K562 (cell line): ENCODE measurements around the gene SCN1A. TPM values are rescaled to one million over a fixed set of nuclear protein-coding genes. Genes with fewer than 3 reads are reported as not detected.

Experiments used
- ATAC-seq: fragments of 200-7000 bp; cut with Tn5 transposase; 3 replicates; pipeline ENCODE4 v1.9.1; 2020; ENCODE audit warnings: moderate library complexity
- BruUV-seq: library from RNA; stranded (reverse); fragments of 400-500 nt; replicated peaks from 2 replicates; lab custom pipeline; 2021; lab: Mats Ljungman, UMichigan
- CTCF ChIA-PET: fragments of 300-600 bp; formaldehyde crosslinking; extraction: SDS; loops from one replicate; lab custom pipeline; 2021; ENCODE audit warnings: low intra/inter-chr PET ratio; lab: Yijun Ruan, JAX
- POLR2A ChIA-PET: fragments of 300-600, 350-650 bp; sonication (Branson Sonifier 250); formaldehyde crosslinking; extraction: SDS; loops from one replicate; lab custom pipeline; 2021; ENCODE audit warnings: antibody characterized with exemption, inconsistent platforms; lab: Yijun Ruan, JAX
- DNase-seq, 4 experiments: peaks; one replicate each; pipeline versions ENCODE4 v3.0.0 to v3.0.0-alpha.2; 2011 to 2018; ENCODE audit warnings: low spot score in 3 of 4, mixed read lengths in 3 of 4; ENCODE audit errors: extremely low read depth in 1 of 4
- FAIRE-seq: peaks from 2 replicates; lab custom pipeline; 2011; peaks lifted over from hg19 to GRCh38; lab: Jason Lieb, UNC
- H2AFZ ChIP-seq: 2 replicates; pipeline ENCODE4 v1.6.0; 2011; ENCODE audit warnings: low read depth, low read length, control low read depth, inconsistent platforms
- H3K27ac ChIP-seq: fragments of 200-600 bp; 3 replicates; pipeline ENCODE4 v1.8.0; 2011; ENCODE audit warnings: low read depth, mild to moderate bottlenecking, control low read depth, inconsistent platforms, low read length, moderate library complexity, mixed read lengths; ENCODE audit errors: extremely low read depth
- H3K27me3 ChIP-seq, 2 experiments: fragments of 300-600 bp in 1 of 2; 2 replicates in 1 of 2; 3 replicates in 1 of 2; pipeline versions ENCODE4 v1.6.0 to v1.8.0; 2011; ENCODE audit warnings: inconsistent platforms in 2 of 2, low read length in 2 of 2, mild to moderate bottlenecking in 1 of 2, mixed read lengths in 1 of 2, moderate library complexity in 1 of 2; ENCODE audit not compliant: control insufficient read depth in 2 of 2, insufficient read depth in 2 of 2
- H3K36me3 ChIP-seq: fragments of 300-600 bp; 3 replicates; pipeline ENCODE4 v1.8.0; 2011; ENCODE audit warnings: mild to moderate bottlenecking, low read length, inconsistent platforms; ENCODE audit not compliant: control insufficient read depth, insufficient read depth
- H3K4me1 ChIP-seq, 2 experiments: fragments of 200-600 bp in 1 of 2; replicated peaks in 1 of 2; 2 replicates in 1 of 2; 3 replicates in 1 of 2; pipeline versions ENCODE4 v1.5.1 to v1.8.0; 2011; ENCODE audit warnings: inconsistent platforms in 2 of 2, low read length in 2 of 2, mild to moderate bottlenecking in 1 of 2, mixed read lengths in 1 of 2, moderate library complexity in 1 of 2; ENCODE audit not compliant: control insufficient read depth in 2 of 2, insufficient read depth in 2 of 2
- H3K4me2 ChIP-seq: 2 replicates; pipeline ENCODE4 v1.6.1; 2011; ENCODE audit warnings: low read length, control low read depth, inconsistent platforms, mixed read lengths; ENCODE audit not compliant: insufficient read depth
- H3K4me3 ChIP-seq: fragments of 200-600 bp; sonication (generic), shearing (Covaris generic); 2 replicates; pipeline ENCODE4 v1.5.1; 2016; ENCODE audit warnings: control low read depth, inconsistent platforms
- H3K79me2 ChIP-seq: fragments of 200-600 bp; 3 replicates; pipeline ENCODE4 v1.8.0; 2011; ENCODE audit warnings: low read length, inconsistent platforms; ENCODE audit not compliant: control insufficient read depth, insufficient read depth
- H3K9ac ChIP-seq, 2 experiments: 2 replicates each; pipeline versions ENCODE4 v1.6.0 to v1.6.1; 2011; ENCODE audit warnings: low read depth in 2 of 2, low read length in 2 of 2, control low read depth in 1 of 2, inconsistent platforms in 1 of 2, mild to moderate bottlenecking in 1 of 2, mixed read lengths in 1 of 2; ENCODE audit not compliant: insufficient read depth in 1 of 2
- H3K9me1 ChIP-seq: one replicate; pipeline ENCODE4 v1.6.0; 2011; ENCODE audit warnings: inconsistent platforms, mild to moderate bottlenecking, low read length, moderate library complexity; ENCODE audit not compliant: control insufficient read depth, insufficient read depth
- H3K9me3 ChIP-seq: replicated peaks from 2 replicates; pipeline ENCODE4 v1.5.1; 2011; ENCODE audit warnings: low read depth, low read length, inconsistent platforms; ENCODE audit not compliant: control insufficient read depth, insufficient read depth
- H4K20me1 ChIP-seq: replicated peaks from 2 replicates; pipeline ENCODE4 v1.6.1; 2011; ENCODE audit warnings: low read length, inconsistent platforms, mixed read lengths; ENCODE audit not compliant: control insufficient read depth, insufficient read depth
- BACH1 ChIP-seq: fragments of 200-800 bp; sonication (Bioruptor generic); IDR thresholded peaks from 2 replicates; pipeline ENCODE4 v1.6.1; 2016; ENCODE audit warnings: missing genetic modification characterization, missing compliant biosample characterization
- HNRNPK ChIP-seq: fragments of 200-400 bp; formaldehyde crosslinking; IDR thresholded peaks from one replicate; pipeline ENCODE4 v1.6.1; 2018; ENCODE audit warnings: mild to moderate bottlenecking, low read depth, low read length; ENCODE audit not compliant: poor library complexity, severe bottlenecking
- IRF9 ChIP-seq: fragments of 450-650 bp; IDR thresholded peaks from 2 replicates; pipeline ENCODE4 v1.6.1; 2016; ENCODE audit warnings: missing biosample characterization, missing genetic modification characterization
- NFIX ChIP-seq: fragments of 250-450 bp; sonication (Bioruptor Pico); IDR thresholded peaks from 2 replicates; pipeline ENCODE4 v1.4.0; 2020; ENCODE audit warnings: low read depth, mild to moderate bottlenecking, moderate library complexity
- XRCC5 ChIP-seq: fragments of 200-400 bp; formaldehyde crosslinking; IDR thresholded peaks from 2 replicates; pipeline ENCODE4 v1.6.1; 2017; ENCODE audit warnings: low read depth, mild to moderate bottlenecking, low read length
- ZNF274 ChIP-seq: IDR thresholded peaks from 2 replicates; pipeline ENCODE4 v1.6.1; 2011; ENCODE audit warnings: low read depth, mild to moderate bottlenecking, low read length, moderate library complexity, borderline replicate concordance
- in situ Hi-C: fragments of 300-500 bp; cut with MboI; formaldehyde crosslinking; loops from 4 replicates; pipeline ENCODE4 v1.15.0; 2018; ENCODE audit warnings: inconsistent platforms, mixed read lengths
- intact Hi-C: fragments of 100-400 bp; cut with micrococcal nuclease; formaldehyde crosslinking; loops from 2 replicates; pipeline ENCODE4 v1.14.2; 2022
- polyA plus RNA-seq, 8 experiments: library from polyadenylated mRNA; depleted of rRNA in 4 of 8; stranded (reverse) in 5 of 8; unstranded in 3 of 8; fragments of >200 nt; fragmentation: Nextera tagmentation in 2 of 8; fragmentation: Illumina TruSeq in 1 of 8; extraction: Ambion mirVana in 2 of 8; extraction: Trizol in 1 of 8; gene quantifications; 2 replicates each; pipeline versions ENCODE4 v1.2.1 to v1.2.3, GENCODE V29; 2011 to 2014; ENCODE audit warnings: inconsistent platforms in 1 of 8, missing spikeins in 1 of 8
- total RNA-seq, 7 experiments: library from RNA; depleted of rRNA in 6 of 7; stranded (reverse); fragments of >200 nt in 6 of 7; fragmentation: Illumina TruSeq in 2 of 7; extraction: Trizol in 2 of 7; gene quantifications; 2 replicates each; pipeline versions ENCODE4 v1.2.1 to v1.2.3, GENCODE V29; 2011 to 2021; ENCODE audit warnings: low replicate concordance in 1 of 7
- TF ChIP-seq, protein P1 (sequence below): fragments of 450-650 bp; IDR thresholded peaks from 2 replicates; pipeline ENCODE4 v1.6.1; 2017; ENCODE audit warnings: antibody characterized with exemption, mild to moderate bottlenecking
- TF ChIP-seq, protein P2 (sequence below): fragments of 450-650 bp; formaldehyde crosslinking; IDR thresholded peaks from 2 replicates; pipeline ENCODE4 v1.4.0; 2020; ENCODE audit warnings: mild to moderate bottlenecking, moderate library complexity

Gene SCN1A
- total and polyA plus RNA-seq, 9 of the 15 experiments (the other 6 are each of a cell fraction or from before 2014, with no cell fraction given): not detected

GRCh38 chr2:166133653-166134052 is 5.8 kb upstream of the SCN1A start (continued):
- TF ChIP-seq IRF9: no peak
- no peak for TF ChIP-seq ZNF274
- no peak for TF ChIP-seq BACH1
- no peak for TF ChIP-seq NFIX (CRISPR knock-in tag)
- TF ChIP-seq XRCC5: no peak
- TF ChIP-seq, protein P1, sequence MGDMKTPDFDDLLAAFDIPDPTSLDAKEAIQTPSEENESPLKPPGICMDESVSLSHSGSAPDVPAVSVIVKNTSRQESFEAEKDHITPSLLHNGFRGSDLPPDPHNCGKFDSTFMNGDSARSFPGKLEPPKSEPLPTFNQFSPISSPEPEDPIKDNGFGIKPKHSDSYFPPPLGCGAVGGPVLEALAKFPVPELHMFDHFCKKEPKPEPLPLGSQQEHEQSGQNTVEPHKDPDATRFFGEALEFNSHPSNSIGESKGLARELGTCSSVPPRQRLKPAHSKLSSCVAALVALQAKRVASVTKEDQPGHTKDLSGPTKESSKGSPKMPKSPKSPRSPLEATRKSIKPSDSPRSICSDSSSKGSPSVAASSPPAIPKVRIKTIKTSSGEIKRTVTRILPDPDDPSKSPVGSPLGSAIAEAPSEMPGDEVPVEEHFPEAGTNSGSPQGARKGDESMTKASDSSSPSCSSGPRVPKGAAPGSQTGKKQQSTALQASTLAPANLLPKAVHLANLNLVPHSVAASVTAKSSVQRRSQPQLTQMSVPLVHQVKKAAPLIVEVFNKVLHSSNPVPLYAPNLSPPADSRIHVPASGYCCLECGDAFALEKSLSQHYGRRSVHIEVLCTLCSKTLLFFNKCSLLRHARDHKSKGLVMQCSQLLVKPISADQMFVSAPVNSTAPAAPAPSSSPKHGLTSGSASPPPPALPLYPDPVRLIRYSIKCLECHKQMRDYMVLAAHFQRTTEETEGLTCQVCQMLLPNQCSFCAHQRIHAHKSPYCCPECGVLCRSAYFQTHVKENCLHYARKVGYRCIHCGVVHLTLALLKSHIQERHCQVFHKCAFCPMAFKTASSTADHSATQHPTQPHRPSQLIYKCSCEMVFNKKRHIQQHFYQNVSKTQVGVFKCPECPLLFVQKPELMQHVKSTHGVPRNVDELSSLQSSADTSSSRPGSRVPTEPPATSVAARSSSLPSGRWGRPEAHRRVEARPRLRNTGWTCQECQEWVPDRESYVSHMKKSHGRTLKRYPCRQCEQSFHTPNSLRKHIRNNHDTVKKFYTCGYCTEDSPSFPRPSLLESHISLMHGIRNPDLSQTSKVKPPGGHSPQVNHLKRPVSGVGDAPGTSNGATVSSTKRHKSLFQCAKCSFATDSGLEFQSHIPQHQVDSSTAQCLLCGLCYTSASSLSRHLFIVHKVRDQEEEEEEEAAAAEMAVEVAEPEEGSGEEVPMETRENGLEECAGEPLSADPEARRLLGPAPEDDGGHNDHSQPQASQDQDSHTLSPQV: no peak

GRCh38 chr2:166128156-166128505 is 311 bp upstream of the SCN1A start:
- in situ Hi-C loops (no loop called here), intact Hi-C loops (loop anchor here (1.0 to 5.0 kb wide), 3 partner anchors 71 to 889 kb away; partner anchors contain the start of genes SCN2A and TTC21B)
- Histone ChIP-seq H2AFZ (no peak overlapping the region), H3K27ac (no peak overlapping the region), H4K20me1 (no peaks in the 10 kb centered on the region), H3K9me1 (no peaks in the 10 kb centered on the region), H3K9ac (no peak overlapping the region), H3K36me3 (no peaks in the 10 kb centered on the region), H3K27me3 (no peaks in the 10 kb centered on the region), H3K4me1 (no peaks in the 10 kb centered on the region), H3K9me3 (no peaks in the 10 kb centered on the region), H3K79me2 (no peaks in the 10 kb centered on the region), H3K4me2 (no peak overlapping the region), H3K4me3 (no peak overlapping the region)
- POLR2A ChIA-PET: interaction anchor here (1.1 kb wide), 1 partner anchor 73 kb away, joined by 3 read pairs; no protein-coding TSS in a partner anchor
- no TSS peak for BruUV-seq
- no peak for TF ChIP-seq HNRNPK
- TF ChIP-seq, protein P2, sequence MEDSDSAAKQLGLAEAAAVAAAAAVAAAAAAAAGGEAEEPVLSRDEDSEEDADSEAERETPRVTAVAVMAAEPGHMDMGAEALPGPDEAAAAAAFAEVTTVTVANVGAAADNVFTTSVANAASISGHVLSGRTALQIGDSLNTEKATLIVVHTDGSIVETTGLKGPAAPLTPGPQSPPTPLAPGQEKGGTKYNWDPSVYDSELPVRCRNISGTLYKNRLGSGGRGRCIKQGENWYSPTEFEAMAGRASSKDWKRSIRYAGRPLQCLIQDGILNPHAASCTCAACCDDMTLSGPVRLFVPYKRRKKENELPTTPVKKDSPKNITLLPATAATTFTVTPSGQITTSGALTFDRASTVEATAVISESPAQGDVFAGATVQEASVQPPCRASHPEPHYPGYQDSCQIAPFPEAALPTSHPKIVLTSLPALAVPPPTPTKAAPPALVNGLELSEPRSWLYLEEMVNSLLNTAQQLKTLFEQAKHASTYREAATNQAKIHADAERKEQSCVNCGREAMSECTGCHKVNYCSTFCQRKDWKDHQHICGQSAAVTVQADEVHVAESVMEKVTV (CRISPR knock-in tag): peak; percentile 34; the same call in 1 of the 2 replicates
- ATAC-seq (no peak), DNase-seq (no peak), FAIRE-seq (peak; percentile 15)
- CTCF ChIA-PET: interaction anchor here (0.7 to 2.1 kb wide), 5 partner anchors 70 to 1136 kb away, joined by 3 to 16 read pairs (median 5); partner anchors contain the start of genes SCN2A and TTC21B
